Loucy (cell line): ENCODE data around the gene F8A1.

ENCODE experiments used
- CTCF ChIP-seq: fragments of 200-600 bp; sonication (generic); conservative IDR thresholded peaks from 2 replicates; pipeline ENCODE4 v1.5.1; 2014; ENCODE audit warnings: mild to moderate bottlenecking, antibody characterized with exemption, low read length
- EZH2phosphoT487 ChIP-seq: fragments of 200-600 bp; IDR thresholded peaks from 2 replicates; pipeline ENCODE4 v1.6.1; 2018; ENCODE audit warnings: antibody characterized with exemption, mild to moderate bottlenecking, moderate library complexity, borderline replicate concordance

- TF ChIP-seq CTCF = no peak
- no peak for TF ChIP-seq EZH2phosphoT487
Measured at GRCh38 chrX:154850957-154851611, 35.1 kb upstream of the F8A1 start.
